AG10803 (cell line): ENCODE measurements around the gene ENAH.
A peak's percentile ranks its signal among the peaks of the same experiment; 100 is the strongest.

Experiments used
- DNase-seq: peaks from one replicate; pipeline ENCODE4 v3.0.0; 2010; ENCODE audit warnings: low read depth
- H3K4me3 ChIP-seq: 2 replicates; pipeline ENCODE4 v1.5.1; 2011; ENCODE audit warnings: mild to moderate bottlenecking, low read length, control low read depth
- TF ChIP-seq, protein P1 (sequence below): conservative IDR thresholded peaks from 2 replicates; pipeline ENCODE4 v1.5.1; 2011; ENCODE audit warnings: mild to moderate bottlenecking, low read length, control low read depth, inconsistent platforms

Gene ENAH

DNA sequence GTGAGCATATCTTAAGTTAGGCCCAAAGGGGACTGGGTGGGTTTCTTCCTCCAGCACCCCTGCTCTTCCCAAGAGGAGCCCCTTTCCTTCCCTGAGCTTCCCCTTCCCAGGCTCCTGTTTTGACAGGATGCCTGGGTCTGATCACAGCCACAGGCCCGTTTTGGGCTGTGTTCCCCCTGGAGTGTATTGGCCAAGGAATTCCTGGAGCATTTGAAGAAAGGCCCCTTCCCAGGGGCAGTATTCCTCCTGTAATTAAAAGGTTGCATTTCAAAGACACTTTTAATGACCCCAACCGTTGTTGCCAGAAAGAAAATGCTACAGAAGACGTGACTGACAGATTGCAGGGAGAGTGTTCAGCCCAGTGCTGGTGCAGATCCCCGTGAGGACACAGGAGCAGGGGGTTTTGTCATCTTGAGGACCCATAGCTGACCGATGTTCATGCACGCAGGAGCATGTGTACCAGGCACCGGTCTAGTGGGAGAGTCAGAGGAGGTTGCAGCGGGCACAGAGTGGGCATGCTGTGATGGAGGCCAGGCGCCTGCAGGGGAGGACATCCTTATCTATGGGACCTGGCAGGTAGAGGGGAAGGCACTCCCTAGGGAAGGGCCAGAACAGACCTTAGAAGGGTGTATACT lies 205.8 kb downstream of the ENAH start:
- TF ChIP-seq, protein P1, sequence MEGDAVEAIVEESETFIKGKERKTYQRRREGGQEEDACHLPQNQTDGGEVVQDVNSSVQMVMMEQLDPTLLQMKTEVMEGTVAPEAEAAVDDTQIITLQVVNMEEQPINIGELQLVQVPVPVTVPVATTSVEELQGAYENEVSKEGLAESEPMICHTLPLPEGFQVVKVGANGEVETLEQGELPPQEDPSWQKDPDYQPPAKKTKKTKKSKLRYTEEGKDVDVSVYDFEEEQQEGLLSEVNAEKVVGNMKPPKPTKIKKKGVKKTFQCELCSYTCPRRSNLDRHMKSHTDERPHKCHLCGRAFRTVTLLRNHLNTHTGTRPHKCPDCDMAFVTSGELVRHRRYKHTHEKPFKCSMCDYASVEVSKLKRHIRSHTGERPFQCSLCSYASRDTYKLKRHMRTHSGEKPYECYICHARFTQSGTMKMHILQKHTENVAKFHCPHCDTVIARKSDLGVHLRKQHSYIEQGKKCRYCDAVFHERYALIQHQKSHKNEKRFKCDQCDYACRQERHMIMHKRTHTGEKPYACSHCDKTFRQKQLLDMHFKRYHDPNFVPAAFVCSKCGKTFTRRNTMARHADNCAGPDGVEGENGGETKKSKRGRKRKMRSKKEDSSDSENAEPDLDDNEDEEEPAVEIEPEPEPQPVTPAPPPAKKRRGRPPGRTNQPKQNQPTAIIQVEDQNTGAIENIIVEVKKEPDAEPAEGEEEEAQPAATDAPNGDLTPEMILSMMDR, result no peak
- no peak overlapping the region for H3K4me3 ChIP-seq
- no peak for DNase-seq

DNA sequence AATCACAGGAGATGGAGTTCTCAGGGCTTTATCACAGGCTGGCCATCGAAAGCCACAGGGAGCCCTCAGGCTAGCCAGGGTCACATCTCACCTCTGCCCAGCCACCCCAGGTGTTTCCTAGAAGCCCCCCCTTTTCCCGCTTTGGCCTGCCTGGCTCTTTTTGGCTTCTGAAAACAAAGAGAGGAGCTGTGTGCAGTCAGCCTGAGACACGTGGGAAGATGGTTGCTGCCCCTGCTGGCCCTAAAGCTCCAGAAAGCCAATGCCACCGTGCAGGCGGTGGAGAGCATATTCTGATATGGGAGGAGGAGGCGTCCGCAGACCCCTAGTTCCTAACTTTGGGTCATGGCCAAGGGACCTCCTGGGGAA lies 206.3 kb downstream of the ENAH start:
- H3K4me3 ChIP-seq, result no peak overlapping the region
- TF ChIP-seq, protein P1, result no peak
- no peak for DNase-seq

DNA sequence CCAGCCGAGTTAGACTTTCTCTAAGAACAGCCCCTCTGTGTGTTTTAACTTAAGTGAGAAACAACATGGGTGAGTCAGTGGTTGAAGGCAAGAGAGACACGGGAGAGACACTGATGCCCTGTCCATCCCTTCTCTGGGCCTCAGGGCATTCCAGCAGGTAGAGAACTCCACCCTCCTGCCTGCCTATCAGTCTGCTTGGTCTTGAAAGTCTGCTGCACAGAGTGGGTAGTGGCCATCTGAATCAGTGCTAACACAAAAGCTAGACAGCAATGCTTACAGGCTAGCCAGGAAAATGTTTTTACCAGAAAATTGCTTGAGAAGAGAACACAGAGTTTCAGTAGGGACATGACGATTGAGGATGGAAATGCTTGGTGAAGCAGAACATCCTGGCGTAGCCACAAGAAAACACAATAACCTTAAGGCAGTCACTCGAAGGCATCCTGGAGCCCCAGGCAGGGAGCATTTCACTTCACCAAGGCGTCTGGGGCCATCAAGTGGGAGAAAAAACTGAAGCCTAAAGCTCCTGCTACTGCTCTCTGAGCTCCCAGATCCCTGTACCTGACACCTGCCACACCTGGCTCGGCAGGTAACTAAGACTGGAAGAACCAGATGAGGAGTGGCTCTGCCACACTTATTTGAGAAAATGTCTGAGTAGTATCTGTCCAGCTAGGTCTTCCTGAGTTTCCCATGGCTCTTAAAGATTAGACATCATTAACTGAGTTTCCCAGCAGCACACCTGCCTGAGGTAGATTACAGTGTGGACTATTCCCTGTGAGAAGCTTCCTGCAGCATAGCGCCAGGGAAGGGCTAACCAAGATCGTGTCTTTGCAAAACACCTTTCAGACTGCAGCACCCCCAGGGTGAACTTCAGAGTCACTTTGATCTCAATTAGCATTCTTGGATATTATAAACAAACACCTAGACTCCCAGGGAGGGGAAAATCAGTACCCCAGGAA lies 207.0 kb downstream of the ENAH start:
- no peak overlapping the region for H3K4me3 ChIP-seq
- TF ChIP-seq, protein P1, result no peak
- no peak for DNase-seq

DNA sequence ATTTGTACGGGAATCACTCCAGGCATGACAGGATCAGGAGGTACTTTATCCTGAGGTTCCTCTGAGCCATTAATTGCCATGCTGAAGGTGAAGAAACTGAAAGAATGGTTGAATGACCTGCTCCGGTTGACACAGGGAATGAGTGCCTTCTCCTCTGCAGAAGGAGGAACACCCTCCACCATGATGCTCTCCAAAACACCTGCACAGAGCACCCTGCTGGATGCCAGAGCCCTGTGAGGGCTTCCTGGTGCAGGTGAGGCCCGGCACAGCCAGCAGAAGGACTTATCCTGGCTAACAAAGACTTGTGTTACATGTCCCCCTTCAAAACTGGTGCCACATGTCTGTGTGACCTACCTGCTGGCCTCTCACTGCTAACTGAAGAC lies 210.8 kb downstream of the ENAH start:
- no peak overlapping the region for H3K4me3 ChIP-seq
- DNase-seq, result no peak

DNA sequence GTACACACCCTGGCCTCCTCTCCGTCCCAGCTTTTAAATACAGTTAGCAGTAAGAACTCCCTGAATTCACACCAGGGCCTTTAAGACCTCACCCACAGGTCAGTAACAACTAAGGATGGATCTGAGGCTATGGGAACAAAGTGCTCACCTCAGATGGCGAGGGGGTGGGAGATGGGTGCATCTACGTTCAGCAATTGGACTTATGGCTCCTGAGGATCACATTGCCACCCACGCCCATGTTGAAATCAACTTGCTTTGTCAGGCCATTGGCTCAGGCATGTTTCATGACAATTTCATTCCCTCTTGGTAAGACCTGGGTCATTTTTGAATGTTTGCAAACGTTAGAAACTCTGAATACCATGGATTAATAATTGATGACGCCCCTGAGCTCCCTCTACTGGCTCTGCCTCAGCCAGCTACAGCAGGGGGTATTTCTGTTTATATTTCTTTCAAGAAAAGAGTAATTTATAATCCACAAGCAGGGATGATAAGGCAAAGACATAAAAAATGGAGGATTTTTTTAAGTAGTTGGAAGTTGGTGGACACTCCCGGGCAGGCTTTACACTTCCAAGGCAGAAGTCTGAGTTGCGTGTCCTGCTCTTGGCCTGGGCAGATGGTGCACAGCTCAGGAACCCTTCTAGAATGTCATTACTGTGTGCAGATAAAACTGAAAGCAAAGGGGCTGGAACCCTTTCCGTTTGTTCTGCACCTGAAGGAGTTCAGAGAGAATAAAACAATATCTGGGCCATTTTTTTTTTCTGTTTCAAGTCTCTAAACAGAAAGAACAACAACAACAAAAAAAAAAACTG lies 211.4 kb downstream of the ENAH start:
- DNase-seq, result no peak
- H3K4me3 ChIP-seq, result no peak overlapping the region
- TF ChIP-seq, protein P1, result peak; percentile 16; the same call in 1 of the 2 replicates

More for the DNA sequence above, 210.8 kb downstream of the ENAH start:
- TF ChIP-seq, protein P1, result no peak

DNA sequence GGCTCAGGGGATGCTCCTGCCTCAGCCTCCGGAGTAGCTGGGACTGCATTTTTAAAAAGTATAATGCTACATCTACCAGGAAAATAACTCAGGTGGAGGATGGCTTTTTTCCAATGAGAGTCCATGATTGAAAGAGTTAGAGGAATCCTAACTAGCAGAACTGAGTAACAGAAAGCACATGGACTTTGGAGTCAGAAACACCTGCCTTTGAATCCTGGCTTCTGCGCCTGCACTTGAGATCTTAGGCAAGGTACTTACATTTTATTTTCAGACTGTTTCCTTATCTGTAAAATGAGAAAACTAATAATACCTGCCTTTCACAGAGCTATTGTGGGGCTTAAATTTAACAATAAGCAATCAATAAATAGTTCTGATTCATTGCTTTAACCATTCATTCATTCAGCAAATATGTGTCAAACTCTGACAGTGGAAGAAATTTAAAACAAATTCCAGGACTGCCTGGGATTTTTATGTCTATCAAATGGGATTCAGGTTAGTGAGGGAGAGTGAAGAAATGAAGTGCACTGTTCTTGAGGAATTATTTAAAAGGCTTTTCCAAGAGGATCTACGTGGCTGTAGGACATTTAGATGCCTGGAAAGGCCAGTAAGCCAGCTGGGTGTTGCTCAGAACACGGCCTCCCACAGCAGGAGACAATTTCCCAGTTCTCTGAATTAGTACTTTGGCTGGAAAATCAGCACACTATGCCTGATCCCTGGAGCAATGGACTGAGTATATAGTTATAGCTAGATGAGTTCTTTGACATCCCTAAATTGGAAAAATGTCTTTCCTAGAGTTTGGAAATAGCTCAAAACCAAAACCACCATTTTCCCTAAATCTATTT lies 212.3 kb downstream of the ENAH start:
- no peak overlapping the region for H3K4me3 ChIP-seq
- TF ChIP-seq, protein P1, result no peak
- DNase-seq, result no peak
